ENCODE measurements around the gene PCID2.

Gene PCID2

GRCh38 chr13:113150550-113151365, 57.7 kb downstream of the PCID2 start:
- H3K27ac ChIP-seq (ENCODE audit: insufficient read depth, low read length, poor library complexity, severe bottlenecking) = no peak overlapping the region
- H3K9me3 ChIP-seq (ENCODE audit: control insufficient read depth, low read length) = no peaks in the 10 kb centered on the region
- no peaks in the 10 kb centered on the region for H3K27me3 ChIP-seq (replicated peaks; ENCODE audit: control insufficient read depth, insufficient read depth, low read length, poor library complexity, severe bottlenecking)
- H3K4me1 ChIP-seq (ENCODE audit: control insufficient read depth, insufficient read depth, low read length, poor library complexity, severe bottlenecking) = peaks cover 22% of the 10 kb centered on the region
- no peaks in the 10 kb centered on the region for H3K36me3 ChIP-seq (ENCODE audit: control insufficient read depth, insufficient read depth, low read length)
- DNase-seq = no peak
- H3K4me3 ChIP-seq (ENCODE audit: insufficient read depth, low read depth, low read length, poor library complexity, severe bottlenecking) = no peak overlapping the region

- H3K27ac ChIP-seq (ENCODE audit: insufficient read depth, low read length, poor library complexity, severe bottlenecking) = no peak overlapping the region
- H3K4me3 ChIP-seq (ENCODE audit: insufficient read depth, low read depth, low read length, poor library complexity, severe bottlenecking) = no peak overlapping the region
- DNase-seq = no peak
- H3K9me3 ChIP-seq (ENCODE audit: control insufficient read depth, low read length) = no peaks in the 10 kb centered on the region
- peaks cover 22% of the 10 kb centered on the region for H3K4me1 ChIP-seq (ENCODE audit: control insufficient read depth, insufficient read depth, low read length, poor library complexity, severe bottlenecking)
- no peaks in the 10 kb centered on the region for H3K36me3 ChIP-seq (ENCODE audit: control insufficient read depth, insufficient read depth, low read length)
- H3K27me3 ChIP-seq (replicated peaks; ENCODE audit: control insufficient read depth, insufficient read depth, low read length, poor library complexity, severe bottlenecking) = no peaks in the 10 kb centered on the region
Measured at GRCh38 chr13:113149711-113150549, 58.5 kb downstream of the PCID2 start.

GRCh38 chr13:113148940-113149503, 59.4 kb downstream of the PCID2 start:
- H3K27me3 ChIP-seq (replicated peaks; ENCODE audit: control insufficient read depth, insufficient read depth, low read length, poor library complexity, severe bottlenecking) = no peaks in the 10 kb centered on the region
- DNase-seq = no peak
- H3K4me1 ChIP-seq (ENCODE audit: control insufficient read depth, insufficient read depth, low read length, poor library complexity, severe bottlenecking) = peaks cover 19% of the 10 kb centered on the region
- no peak overlapping the region for H3K4me3 ChIP-seq (ENCODE audit: insufficient read depth, low read depth, low read length, poor library complexity, severe bottlenecking)
- no peaks in the 10 kb centered on the region for H3K9me3 ChIP-seq (ENCODE audit: control insufficient read depth, low read length)
- no peaks in the 10 kb centered on the region for H3K36me3 ChIP-seq (ENCODE audit: control insufficient read depth, insufficient read depth, low read length)
- no peak overlapping the region for H3K27ac ChIP-seq (ENCODE audit: insufficient read depth, low read length, poor library complexity, severe bottlenecking)

GRCh38 chr13:113148407-113148806, 60.1 kb downstream of the PCID2 start:
- H3K4me3 ChIP-seq (ENCODE audit: insufficient read depth, low read depth, low read length, poor library complexity, severe bottlenecking) = no peak overlapping the region
- no peaks in the 10 kb centered on the region for H3K9me3 ChIP-seq (ENCODE audit: control insufficient read depth, low read length)
- H3K27me3 ChIP-seq (replicated peaks; ENCODE audit: control insufficient read depth, insufficient read depth, low read length, poor library complexity, severe bottlenecking) = no peaks in the 10 kb centered on the region
- no peak for DNase-seq
- no peaks in the 10 kb centered on the region for H3K36me3 ChIP-seq (ENCODE audit: control insufficient read depth, insufficient read depth, low read length)
- H3K27ac ChIP-seq (ENCODE audit: insufficient read depth, low read length, poor library complexity, severe bottlenecking) = no peak overlapping the region
- H3K4me1 ChIP-seq (ENCODE audit: control insufficient read depth, insufficient read depth, low read length, poor library complexity, severe bottlenecking) = peaks cover 15% of the 10 kb centered on the region

GRCh38 chr13:113147206-113147605, 61.3 kb downstream of the PCID2 start:
- Histone ChIP-seq H3K9me3 (ENCODE audit: control insufficient read depth, low read length) (no peaks in the 10 kb centered on the region), H3K27me3 (replicated peaks; ENCODE audit: control insufficient read depth, insufficient read depth, low read length, poor library complexity, severe bottlenecking) (no peaks in the 10 kb centered on the region), H3K36me3 (ENCODE audit: control insufficient read depth, insufficient read depth, low read length) (no peaks in the 10 kb centered on the region), H3K4me1 (ENCODE audit: control insufficient read depth, insufficient read depth, low read length, poor library complexity, severe bottlenecking) (peaks cover 3% of the 10 kb centered on the region), H3K4me3 (ENCODE audit: insufficient read depth, low read depth, low read length, poor library complexity, severe bottlenecking) (no peak overlapping the region), H3K27ac (ENCODE audit: insufficient read depth, low read length, poor library complexity, severe bottlenecking) (no peak overlapping the region)
- DNase-seq = no peak

- no peaks in the 10 kb centered on the region for H3K27me3 ChIP-seq (replicated peaks; ENCODE audit: control insufficient read depth, insufficient read depth, low read length, poor library complexity, severe bottlenecking)
- H3K36me3 ChIP-seq (ENCODE audit: control insufficient read depth, insufficient read depth, low read length) = no peaks in the 10 kb centered on the region
- H3K4me1 ChIP-seq (ENCODE audit: control insufficient read depth, insufficient read depth, low read length, poor library complexity, severe bottlenecking) = no peaks in the 10 kb centered on the region
Measured at GRCh38 chr13:113146750-113147149, 61.7 kb downstream of the PCID2 start.

GRCh38 chr13:113145911-113146598, 62.4 kb downstream of the PCID2 start:
- H3K4me3 ChIP-seq (ENCODE audit: insufficient read depth, low read depth, low read length, poor library complexity, severe bottlenecking) = no peak overlapping the region
- DNase-seq = no peak
- H3K4me1 ChIP-seq (ENCODE audit: control insufficient read depth, insufficient read depth, low read length, poor library complexity, severe bottlenecking) = no peaks in the 10 kb centered on the region
- H3K9me3 ChIP-seq (ENCODE audit: control insufficient read depth, low read length) = no peaks in the 10 kb centered on the region
- no peaks in the 10 kb centered on the region for H3K36me3 ChIP-seq (ENCODE audit: control insufficient read depth, insufficient read depth, low read length)
- no peak overlapping the region for H3K27ac ChIP-seq (ENCODE audit: insufficient read depth, low read length, poor library complexity, severe bottlenecking)
- H3K27me3 ChIP-seq (replicated peaks; ENCODE audit: control insufficient read depth, insufficient read depth, low read length, poor library complexity, severe bottlenecking) = no peaks in the 10 kb centered on the region

More at GRCh38 chr13:113146750-113147149, 61.7 kb downstream of the PCID2 start:
- Histone ChIP-seq H3K27ac (ENCODE audit: insufficient read depth, low read length, poor library complexity, severe bottlenecking) (no peak overlapping the region), H3K4me3 (ENCODE audit: insufficient read depth, low read depth, low read length, poor library complexity, severe bottlenecking) (no peak overlapping the region), H3K9me3 (ENCODE audit: control insufficient read depth, low read length) (no peaks in the 10 kb centered on the region)
- no peak for DNase-seq

- no peak overlapping the region for H3K4me3 ChIP-seq (ENCODE audit: insufficient read depth, low read depth, low read length, poor library complexity, severe bottlenecking)
- H3K36me3 ChIP-seq (ENCODE audit: control insufficient read depth, insufficient read depth, low read length) = no peaks in the 10 kb centered on the region
- no peaks in the 10 kb centered on the region for H3K27me3 ChIP-seq (replicated peaks; ENCODE audit: control insufficient read depth, insufficient read depth, low read length, poor library complexity, severe bottlenecking)
- no peak for DNase-seq
- no peak overlapping the region for H3K27ac ChIP-seq (ENCODE audit: insufficient read depth, low read length, poor library complexity, severe bottlenecking)
- no peaks in the 10 kb centered on the region for H3K4me1 ChIP-seq (ENCODE audit: control insufficient read depth, insufficient read depth, low read length, poor library complexity, severe bottlenecking)
- no peaks in the 10 kb centered on the region for H3K9me3 ChIP-seq (ENCODE audit: control insufficient read depth, low read length)
Measured at GRCh38 chr13:113145496-113145895, 63.0 kb downstream of the PCID2 start.

GRCh38 chr13:113144255-113144629, 64.2 kb downstream of the PCID2 start:
- Histone ChIP-seq H3K9me3 (ENCODE audit: control insufficient read depth, low read length) (no peaks in the 10 kb centered on the region), H3K27me3 (replicated peaks; ENCODE audit: control insufficient read depth, insufficient read depth, low read length, poor library complexity, severe bottlenecking) (no peaks in the 10 kb centered on the region), H3K4me3 (ENCODE audit: insufficient read depth, low read depth, low read length, poor library complexity, severe bottlenecking) (no peak overlapping the region), H3K4me1 (ENCODE audit: control insufficient read depth, insufficient read depth, low read length, poor library complexity, severe bottlenecking) (no peaks in the 10 kb centered on the region), H3K27ac (ENCODE audit: insufficient read depth, low read length, poor library complexity, severe bottlenecking) (no peak overlapping the region), H3K36me3 (ENCODE audit: control insufficient read depth, insufficient read depth, low read length) (no peaks in the 10 kb centered on the region)
- DNase-seq = no peak
